Mucosa of gallbladder (tissue), 1 donor: ENCODE data around the gene SNTG2. TPM values are rescaled to one million over a fixed set of nuclear protein-coding genes. Genes with fewer than 3 reads are reported as not detected.
"Not testable (repeated sequence)": the region's sequence is repeated elsewhere in the genome, so short reads cannot be mapped to it uniquely, and the experiment has no call there.

Experiments
- DNase-seq: peaks from one replicate; pipeline ENCODE4 v3.0.0-alpha.2; 2020; ENCODE audit warnings: low spot score
- total RNA-seq: library from RNA; stranded (reverse); gene quantifications from one replicate; pipeline ENCODE4 v1.2.1, GENCODE V29; 2021
- donor health status: DM: no; HTN: no; CAD: no.

The SNTG2 gene
- total RNA-seq, 1 donor from 2014 or later: 2.0 TPM

- DNase-seq: no peak
Measured at GRCh38 chr2:1088940-1089339, 138.3 kb downstream of the SNTG2 start.

- DNase-seq: no peak
Measured at GRCh38 chr2:1091895-1092585, 141.4 kb downstream of the SNTG2 start.

- DNase-seq: not testable (repeated sequence)
Measured at GRCh38 chr2:1093668-1094067, 143.0 kb downstream of the SNTG2 start.

- DNase-seq: no peak
Measured at GRCh38 chr2:1097101-1097500, 146.5 kb downstream of the SNTG2 start.

- no peak for DNase-seq
Measured at GRCh38 chr2:1099418-1099817, 148.8 kb downstream of the SNTG2 start.

GRCh38 chr2:1101011-1101782 is 150.5 kb downstream of the SNTG2 start:
- no peak for DNase-seq

- no peak for DNase-seq
Measured at GRCh38 chr2:1101982-1102590, 151.4 kb downstream of the SNTG2 start.

- DNase-seq: no peak
Measured at GRCh38 chr2:1104364-1104763, 153.7 kb downstream of the SNTG2 start.

- DNase-seq: not testable (repeated sequence)
Measured at GRCh38 chr2:1106344-1106743, 155.7 kb downstream of the SNTG2 start.

GRCh38 chr2:1115843-1116539 is 165.3 kb downstream of the SNTG2 start:
- DNase-seq: no peak

- no peak for DNase-seq
Measured at GRCh38 chr2:1117569-1117968, 166.9 kb downstream of the SNTG2 start.

- no peak for DNase-seq
Measured at GRCh38 chr2:1125217-1125616, 174.6 kb downstream of the SNTG2 start.

GRCh38 chr2:1125633-1126370 is 175.2 kb downstream of the SNTG2 start:
- DNase-seq: no peak

GRCh38 chr2:1129982-1130381 is 179.3 kb downstream of the SNTG2 start:
- DNase-seq: no peak

GRCh38 chr2:1130922-1131321 is 180.3 kb downstream of the SNTG2 start:
- DNase-seq: no peak

GRCh38 chr2:1132328-1132969 is 181.8 kb downstream of the SNTG2 start:
- no peak for DNase-seq

- DNase-seq: not testable (repeated sequence)
Measured at GRCh38 chr2:1133896-1134295, 183.2 kb downstream of the SNTG2 start.

GRCh38 chr2:1134629-1135028 is 184.0 kb downstream of the SNTG2 start:
- no peak for DNase-seq

- no peak for DNase-seq
Measured at GRCh38 chr2:1136067-1136466, 185.4 kb downstream of the SNTG2 start.

- no peak for DNase-seq
Measured at GRCh38 chr2:1136846-1137245, 186.2 kb downstream of the SNTG2 start.

GRCh38 chr2:1137264-1137663 is 186.6 kb downstream of the SNTG2 start:
- DNase-seq: no peak
